GM18520 (cell line): ENCODE measurements around the gene SARS1.

ENCODE experiments used
- ATAC-seq: cut with Tn5 transposase; IDR thresholded peaks from one replicate; pipeline ENCODE4 v1.9.1; 2021; ENCODE audit not compliant: unreplicated experiment

Gene SARS1

DNA sequence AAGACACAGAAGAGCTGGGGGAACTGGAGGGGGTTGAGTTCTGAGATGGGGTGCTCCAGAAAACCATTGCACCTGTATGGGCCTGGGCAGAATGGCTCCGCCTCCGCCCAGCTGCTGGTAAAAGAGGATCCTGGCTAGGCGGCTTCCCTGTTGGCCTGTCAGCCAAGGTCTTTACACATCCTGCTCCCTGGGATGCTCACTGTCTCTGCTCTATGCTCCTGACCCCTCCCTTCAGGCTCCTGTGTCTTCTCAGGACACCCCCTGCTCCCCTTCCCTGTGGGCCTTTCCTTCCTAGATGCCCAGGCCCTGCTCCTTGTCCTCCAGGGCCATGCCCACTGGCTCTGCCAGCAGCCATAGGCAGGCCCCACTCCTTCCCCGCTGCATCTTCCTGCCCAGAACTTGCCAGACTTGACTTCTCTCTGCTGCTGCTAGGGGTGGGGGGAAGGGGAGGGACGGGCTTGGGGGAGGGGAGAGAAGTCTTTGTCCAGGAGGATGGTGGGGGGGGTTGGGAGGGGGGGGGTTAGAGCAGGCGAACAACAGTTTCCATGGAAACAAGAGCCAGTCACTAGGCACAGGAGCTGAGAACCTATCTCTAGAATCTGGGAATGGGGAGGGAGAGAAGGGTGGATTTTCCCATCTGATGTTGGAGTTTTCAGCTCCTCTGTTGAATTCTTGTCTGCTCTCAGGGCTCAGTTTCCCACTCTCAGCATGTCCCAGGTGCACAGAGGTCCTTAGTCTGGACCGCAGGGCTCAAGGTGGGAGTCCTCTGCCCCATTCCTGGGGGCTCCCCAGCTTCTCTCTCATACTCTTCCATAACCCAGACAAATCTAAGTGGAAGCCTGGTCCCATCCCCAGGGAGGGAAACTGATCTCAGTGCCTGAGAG, 46.2 kb downstream of the SARS1 start:
- no peak for ATAC-seq

DNA sequence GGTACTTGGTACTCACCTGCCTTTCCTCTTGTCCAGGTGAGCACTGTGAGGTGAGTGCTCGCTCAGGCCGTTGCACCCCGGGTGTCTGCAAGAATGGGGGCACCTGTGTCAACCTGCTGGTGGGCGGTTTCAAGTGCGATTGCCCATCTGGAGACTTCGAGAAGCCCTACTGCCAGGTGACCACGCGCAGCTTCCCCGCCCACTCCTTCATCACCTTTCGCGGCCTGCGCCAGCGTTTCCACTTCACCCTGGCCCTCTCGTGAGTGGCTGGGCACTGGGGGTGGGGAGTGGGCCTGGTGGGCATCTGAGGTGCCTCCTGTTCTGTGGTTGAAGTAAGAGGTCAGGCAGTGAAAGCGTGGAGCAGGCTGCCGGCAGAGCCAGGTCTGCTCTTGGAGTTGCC, 47.3 kb downstream of the SARS1 start:
- no peak for ATAC-seq

DNA sequence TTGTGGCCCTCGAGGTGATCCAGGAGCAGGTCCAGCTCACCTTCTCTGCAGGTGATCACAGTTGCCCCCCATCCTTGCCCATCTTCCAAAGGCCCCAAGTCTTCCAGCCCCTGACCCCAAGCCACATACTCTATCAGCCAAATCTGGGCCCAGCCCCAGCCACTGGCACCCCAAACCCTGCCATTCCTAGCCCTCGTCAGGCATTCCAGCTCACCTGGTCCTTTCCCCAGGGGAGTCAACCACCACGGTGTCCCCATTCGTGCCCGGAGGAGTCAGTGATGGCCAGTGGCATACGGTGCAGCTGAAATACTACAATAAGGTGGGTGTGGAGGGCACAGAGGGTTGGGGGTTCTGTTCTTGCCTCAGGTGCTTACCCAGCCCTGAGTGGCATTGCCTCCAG, 47.9 kb downstream of the SARS1 start:
- no peak for ATAC-seq

DNA sequence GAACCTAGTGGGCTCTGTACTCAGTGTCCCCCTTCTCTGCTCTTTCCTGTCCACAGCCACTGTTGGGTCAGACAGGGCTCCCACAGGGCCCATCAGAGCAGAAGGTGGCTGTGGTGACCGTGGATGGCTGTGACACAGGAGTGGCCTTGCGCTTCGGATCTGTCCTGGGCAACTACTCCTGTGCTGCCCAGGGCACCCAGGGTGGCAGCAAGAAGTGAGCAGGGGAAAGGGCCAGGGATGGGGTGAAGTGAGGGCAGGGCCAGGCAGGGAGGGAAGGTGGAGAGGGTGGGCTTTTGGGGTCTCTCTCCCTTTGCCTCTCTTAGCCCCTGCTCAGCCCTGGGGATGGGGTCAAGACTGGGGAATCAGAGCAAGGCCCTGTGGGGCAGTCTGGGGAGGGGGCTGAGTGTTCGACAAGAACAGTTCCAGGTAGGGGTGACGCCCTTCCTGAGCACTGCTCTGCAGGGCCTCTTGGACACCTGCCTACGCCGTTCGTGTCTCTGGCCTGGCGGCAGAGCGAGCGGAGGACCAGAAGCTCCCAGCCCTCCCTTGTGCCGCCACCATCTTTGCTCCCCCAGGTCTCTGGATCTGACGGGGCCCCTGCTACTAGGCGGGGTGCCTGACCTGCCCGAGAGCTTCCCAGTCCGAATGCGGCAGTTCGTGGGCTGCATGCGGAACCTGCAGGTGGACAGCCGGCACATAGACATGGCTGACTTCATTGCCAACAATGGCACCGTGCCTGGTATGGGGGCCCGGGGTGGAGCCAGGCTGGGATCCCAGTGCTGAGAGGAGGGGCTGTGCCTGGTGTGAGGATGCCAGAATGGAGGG, 48.7 kb downstream of the SARS1 start:
- no peak for ATAC-seq

DNA sequence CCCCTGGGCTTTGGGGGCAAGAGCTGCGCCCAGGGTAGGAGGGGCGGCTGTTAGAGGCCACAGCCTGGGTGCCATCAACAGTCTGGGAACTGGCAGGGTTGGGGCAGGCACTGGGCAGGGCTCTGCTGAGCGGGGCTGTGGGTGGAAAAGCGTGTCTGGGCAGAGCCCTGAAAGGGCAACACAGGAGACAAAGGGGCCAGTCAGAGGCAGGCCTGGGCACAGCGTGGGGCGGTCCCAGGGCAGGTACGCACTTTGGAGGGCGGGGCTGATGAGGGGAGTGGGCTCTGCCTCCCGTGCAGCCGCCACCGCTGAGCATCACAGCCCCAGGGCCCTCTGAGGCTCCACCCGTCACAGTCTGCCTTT, 49.5 kb downstream of the SARS1 start:
- no peak for ATAC-seq

DNA sequence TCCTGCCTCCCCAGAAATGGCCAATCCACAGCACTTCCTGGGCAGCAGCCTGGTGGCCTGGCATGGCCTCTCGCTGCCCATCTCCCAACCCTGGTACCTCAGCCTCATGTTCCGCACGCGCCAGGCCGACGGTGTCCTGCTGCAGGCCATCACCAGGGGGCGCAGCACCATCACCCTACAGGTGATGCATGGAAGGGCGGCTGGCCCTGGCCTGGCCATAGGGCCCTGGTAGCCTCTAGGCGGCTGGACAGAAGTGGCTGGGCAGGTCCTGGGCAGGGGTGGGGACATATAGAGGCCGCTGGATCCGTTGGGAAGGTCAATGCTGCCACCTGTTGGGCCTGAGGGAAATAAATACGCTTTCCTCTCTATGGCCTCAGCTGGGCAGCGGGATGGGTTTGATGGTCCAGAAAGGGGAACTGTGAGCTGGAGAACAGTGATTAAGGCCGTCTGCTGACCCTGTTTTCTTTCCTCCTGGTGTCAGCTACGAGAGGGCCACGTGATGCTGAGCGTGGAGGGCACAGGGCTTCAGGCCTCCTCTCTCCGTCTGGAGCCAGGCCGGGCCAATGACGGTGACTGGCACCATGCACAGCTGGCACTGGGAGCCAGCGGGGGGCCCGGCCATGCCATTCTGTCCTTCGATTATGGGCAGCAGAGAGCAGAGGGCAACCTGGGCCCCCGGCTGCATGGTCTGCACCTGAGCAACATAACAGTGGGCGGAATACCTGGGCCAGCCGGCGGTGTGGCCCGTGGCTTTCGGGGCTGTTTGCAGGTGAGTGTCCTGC, 50.1 kb downstream of the SARS1 start:
- no peak for ATAC-seq

DNA sequence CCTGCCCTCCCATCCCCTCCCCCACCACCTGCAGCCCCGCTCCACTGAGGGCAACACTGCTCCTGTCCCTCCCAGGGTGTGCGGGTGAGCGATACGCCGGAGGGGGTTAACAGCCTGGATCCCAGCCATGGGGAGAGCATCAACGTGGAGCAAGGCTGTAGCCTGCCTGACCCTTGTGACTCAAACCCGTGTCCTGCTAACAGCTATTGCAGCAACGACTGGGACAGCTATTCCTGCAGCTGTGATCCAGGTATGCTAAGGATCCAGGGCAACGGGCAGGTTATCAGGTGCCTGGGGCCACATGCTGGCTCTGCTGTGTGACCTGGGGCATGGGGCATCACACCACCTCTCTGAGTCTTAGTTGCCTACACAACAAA, 50.6 kb downstream of the SARS1 start:
- no peak for ATAC-seq

DNA sequence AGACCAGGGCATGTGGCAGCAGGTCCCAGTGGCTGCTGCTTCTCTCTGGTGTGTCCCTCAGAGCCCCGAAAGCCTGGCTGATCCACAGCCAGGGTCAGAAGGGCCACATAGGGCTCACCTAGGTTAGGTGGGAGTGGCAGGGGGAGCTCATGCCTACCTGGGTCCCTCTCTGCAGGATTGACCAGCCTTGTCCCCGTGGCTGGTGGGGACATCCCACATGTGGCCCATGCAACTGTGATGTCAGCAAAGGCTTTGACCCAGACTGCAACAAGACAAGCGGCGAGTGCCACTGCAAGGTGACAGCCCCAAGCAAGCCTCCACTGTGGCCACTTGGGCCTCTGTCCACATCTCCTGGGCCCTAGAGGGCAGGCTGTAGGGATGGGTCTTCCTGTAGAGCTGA, 51.3 kb downstream of the SARS1 start:
- no peak for ATAC-seq

DNA sequence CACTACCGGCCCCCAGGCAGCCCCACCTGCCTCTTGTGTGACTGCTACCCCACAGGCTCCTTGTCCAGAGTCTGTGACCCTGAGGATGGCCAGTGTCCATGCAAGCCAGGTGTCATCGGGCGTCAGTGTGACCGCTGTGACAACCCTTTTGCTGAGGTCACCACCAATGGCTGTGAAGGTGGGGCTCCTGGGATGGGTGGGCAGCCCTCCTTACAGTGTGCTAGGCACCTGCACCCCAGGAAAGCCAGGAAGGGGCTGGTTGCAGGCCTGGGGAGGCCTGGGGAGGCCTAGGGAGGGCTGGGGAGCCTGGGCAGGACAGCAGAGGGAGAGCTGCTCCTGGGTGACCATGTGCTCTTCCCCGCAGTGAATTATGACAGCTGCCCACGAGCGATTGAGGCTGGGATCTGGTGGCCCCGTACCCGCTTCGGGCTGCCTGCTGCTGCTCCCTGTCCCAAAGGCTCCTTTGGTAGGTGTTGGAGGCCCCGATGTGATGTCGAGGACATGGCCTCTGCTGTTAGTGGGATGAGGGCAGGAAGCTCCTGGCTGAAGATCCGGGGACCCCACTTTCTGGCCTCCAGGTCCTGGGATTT, 52.1 kb downstream of the SARS1 start:
- ATAC-seq = no peak

DNA sequence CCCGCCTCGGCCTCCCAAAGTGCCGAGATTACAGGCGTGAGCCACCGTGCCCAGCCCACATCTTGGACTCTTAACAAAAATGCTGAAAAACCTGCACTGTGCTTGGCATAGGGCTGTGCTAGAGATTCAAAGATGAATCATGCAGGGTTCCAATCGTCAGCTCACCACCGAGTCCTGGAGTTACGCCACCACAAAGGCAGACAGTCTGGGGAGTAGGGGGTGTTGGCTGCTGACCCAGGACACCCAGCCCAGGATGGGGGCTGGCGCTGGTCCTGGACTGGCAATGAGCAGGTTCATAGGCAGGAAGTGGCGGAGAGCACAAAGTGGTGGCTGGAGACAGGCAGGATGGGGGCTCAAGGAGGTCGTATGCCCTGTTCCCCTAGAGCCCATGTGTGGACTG, 53.2 kb downstream of the SARS1 start:
- ATAC-seq = no peak

DNA sequence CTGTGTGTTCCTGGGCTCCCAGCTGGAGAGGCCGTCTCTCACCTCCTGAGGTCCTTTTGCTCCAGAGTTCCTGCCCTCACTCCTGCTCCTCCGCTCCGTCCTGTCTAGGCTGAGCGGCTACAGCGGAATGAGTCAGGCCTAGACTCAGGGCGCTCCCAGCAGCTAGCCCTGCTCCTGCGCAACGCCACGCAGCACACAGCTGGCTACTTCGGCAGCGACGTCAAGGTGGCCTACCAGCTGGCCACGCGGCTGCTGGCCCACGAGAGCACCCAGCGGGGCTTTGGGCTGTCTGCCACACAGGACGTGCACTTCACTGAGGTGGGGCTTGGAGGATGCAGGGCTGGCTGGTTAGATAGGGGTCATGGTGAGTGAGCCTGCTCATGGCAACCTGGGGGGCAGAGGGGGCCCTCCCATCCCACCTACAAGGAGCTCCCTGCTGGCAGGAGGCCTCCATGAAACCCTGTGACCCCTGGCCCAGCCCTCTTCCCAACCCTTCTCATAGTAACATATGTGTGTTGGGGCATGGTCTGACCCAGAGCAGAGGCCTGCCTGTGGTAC, 54.1 kb downstream of the SARS1 start:
- ATAC-seq = no peak

DNA sequence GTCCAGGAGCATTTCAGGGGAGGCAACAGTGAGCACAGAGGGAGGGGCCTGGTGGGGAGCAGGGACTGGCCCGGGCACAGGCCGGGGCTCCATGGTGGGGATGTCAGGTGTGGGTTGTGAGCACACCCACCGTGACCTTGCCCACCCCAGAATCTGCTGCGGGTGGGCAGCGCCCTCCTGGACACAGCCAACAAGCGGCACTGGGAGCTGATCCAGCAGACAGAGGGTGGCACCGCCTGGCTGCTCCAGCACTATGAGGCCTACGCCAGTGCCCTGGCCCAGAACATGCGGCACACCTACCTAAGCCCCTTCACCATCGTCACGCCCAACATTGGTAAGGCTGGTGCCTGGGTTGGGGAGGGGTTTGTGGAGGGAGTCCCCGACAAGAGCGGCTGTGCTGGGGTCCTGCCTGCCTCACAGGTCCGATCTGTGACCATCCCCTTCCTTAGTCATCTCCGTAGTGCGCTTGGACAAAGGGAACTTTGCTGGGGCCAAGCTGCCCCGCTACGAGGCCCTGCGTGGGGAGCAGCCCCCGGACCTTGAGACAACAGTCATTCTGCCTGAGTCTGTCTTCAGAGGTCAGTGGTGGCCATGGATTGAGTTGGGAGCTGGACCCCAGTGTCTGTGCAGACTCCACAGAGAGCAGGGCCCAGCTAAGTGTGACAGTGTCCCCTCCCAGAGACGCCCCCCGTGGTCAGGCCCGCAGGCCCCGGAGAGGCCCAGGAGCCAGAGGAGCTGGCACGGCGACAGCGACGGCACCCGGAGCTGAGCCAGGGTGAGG, 54.9 kb downstream of the SARS1 start:
- no peak for ATAC-seq

DNA sequence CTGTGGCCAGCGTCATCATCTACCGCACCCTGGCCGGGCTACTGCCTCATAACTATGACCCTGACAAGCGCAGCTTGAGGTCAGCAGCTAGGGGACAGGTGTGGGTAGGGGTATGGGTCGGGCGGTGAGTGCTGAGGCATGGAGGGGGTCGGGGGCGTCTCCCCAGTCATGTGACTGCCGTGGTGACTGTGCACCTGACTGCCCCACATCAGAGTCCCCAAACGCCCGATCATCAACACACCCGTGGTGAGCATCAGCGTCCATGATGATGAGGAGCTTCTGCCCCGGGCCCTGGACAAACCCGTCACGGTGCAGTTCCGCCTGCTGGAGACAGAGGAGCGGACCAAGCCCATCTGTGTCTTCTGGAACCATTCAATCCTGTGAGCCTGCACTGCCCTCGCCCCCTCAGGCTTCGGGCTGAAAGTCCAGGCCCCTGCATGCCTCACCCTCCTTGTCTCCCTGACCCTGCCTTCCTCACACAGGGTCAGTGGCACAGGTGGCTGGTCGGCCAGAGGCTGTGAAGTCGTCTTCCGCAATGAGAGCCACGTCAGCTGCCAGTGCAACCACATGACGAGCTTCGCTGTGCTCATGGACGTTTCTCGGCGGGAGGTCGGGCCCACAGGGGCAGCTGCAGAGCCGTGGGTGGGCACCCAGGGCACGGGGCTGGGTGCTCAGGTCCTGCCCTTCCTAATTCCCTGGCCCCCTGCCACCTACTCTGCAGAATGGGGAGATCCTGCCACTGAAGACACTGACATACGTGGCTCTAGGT, 55.7 kb downstream of the SARS1 start:
- ATAC-seq = no peak

DNA sequence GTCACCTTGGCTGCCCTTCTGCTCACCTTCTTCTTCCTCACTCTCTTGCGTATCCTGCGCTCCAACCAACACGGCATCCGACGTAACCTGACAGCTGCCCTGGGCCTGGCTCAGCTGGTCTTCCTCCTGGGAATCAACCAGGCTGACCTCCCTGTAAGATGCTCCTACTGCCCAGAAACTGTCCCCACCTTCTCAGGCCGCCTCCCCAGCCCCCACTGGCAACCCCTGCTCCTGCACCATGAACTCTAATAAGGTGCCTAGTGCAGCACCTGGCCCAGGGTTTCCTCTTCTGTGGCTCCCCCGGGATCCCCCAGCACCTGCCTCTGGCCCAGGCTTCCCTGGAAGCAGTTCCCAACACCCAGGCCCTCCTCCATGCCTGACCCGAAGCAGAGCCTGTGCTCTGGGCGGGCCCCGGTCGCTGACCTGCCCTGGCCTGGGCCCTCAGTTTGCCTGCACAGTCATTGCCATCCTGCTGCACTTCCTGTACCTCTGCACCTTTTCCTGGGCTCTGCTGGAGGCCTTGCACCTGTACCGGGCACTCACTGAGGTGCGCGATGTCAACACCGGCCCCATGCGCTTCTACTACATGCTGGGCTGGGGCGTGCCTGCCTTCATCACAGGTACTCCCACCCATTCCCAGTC, 56.4 kb downstream of the SARS1 start:
- ATAC-seq = no peak

DNA sequence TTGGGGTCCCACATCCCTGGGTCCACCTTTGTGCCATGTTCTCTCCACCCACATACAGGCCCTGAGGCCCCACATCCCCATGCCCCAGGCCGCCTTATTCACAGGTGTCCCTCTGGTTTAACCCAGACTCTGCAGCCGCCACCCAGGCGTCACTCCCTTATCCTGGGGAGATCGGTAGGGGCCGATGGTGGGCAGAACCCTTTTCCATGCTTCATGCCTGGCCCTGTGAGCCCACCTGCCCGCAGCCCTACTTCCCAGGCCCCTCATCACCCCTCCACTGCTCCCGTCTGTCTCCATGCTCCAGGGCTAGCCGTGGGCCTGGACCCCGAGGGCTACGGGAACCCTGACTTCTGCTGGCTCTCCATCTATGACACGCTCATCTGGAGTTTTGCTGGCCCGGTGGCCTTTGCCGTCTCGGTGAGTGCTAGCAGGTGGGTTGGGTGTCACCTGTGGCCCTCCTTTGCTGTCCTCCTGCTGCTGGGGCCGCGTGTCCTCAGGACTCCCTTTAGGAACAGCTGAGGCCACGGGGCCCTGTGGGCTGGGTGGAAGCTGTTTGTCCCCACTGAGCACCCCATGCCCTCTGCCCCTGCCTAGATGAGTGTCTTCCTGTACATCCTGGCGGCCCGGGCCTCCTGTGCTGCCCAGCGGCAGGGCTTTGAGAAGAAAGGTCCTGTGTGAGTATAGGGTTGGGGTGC, 57.1 kb downstream of the SARS1 start:
- no peak for ATAC-seq

DNA sequence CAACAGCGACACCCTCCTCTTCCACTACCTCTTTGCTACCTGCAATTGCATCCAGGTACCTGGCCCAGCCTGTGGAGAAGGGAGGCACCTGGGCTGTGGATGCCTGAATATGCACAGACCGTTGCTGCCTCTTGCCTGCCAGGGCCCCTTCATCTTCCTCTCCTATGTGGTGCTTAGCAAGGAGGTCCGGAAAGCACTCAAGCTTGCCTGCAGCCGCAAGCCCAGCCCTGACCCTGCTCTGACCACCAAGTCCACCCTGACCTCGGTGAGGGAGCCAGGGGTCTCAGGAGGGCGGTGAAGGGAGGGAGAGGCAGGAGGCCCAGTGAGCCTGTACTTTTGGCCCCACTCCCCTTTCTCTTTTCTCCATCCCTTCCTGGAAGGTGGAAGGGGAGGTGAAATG, 57.7 kb downstream of the SARS1 start:
- ATAC-seq = no peak

DNA sequence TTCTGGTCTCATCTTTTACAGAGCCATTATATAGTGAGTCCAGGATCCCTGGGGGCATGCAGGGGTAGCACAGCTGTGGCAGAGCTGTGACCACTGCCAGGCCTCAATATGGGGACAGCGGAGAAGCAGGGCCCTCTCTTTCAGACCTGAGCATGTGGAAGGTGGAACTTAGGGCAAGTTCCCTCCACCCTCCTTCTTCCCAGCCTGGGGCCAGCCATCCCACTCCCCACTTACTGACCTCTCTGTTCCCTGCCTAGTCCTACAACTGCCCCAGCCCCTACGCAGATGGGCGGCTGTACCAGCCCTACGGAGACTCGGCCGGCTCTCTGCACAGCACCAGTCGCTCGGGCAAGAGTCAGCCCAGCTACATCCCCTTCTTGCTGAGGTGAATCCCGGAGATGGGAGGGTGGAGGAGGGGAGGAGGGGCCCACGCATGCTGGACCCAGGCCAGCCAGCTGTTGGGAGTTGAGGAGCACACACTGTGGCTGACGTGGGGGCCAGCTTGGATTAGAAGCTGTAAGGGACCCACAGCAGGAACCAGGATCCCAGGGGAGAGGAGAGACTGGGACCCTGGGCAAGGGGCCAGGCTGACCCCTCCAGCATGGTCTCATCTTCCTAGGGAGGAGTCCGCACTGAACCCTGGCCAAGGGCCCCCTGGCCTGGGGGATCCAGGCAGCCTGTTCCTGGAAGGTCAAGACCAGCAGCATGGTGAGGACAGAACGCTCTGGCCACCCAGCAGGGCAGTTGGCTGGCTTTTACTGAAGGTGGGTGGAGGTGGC, 58.5 kb downstream of the SARS1 start:
- ATAC-seq = no peak
